K562 (cell line): ENCODE results near the gene OCSTAMP. TPM values are rescaled to one million over a fixed set of nuclear protein-coding genes. Genes with fewer than 3 reads are reported as not detected.
A peak's percentile ranks its signal among the peaks of the same experiment; 100 is the strongest.

Source experiments
- ATAC-seq: fragments of 200-7000 bp; cut with Tn5 transposase; 3 replicates; pipeline ENCODE4 v1.9.1; 2020; ENCODE audit warnings: moderate library complexity
- BruUV-seq: library from RNA; stranded (reverse); fragments of 400-500 nt; replicated peaks from 2 replicates; lab custom pipeline; 2021; lab: Mats Ljungman, UMichigan
- CTCF ChIA-PET: fragments of 300-600 bp; formaldehyde crosslinking; extraction: SDS; loops from one replicate; lab custom pipeline; 2021; ENCODE audit warnings: low intra/inter-chr PET ratio; lab: Yijun Ruan, JAX
- POLR2A ChIA-PET: fragments of 300-600, 350-650 bp; sonication (Branson Sonifier 250); formaldehyde crosslinking; extraction: SDS; loops from one replicate; lab custom pipeline; 2021; ENCODE audit warnings: antibody characterized with exemption, inconsistent platforms; lab: Yijun Ruan, JAX
- DNase-seq, 4 experiments: peaks; one replicate each; pipeline versions ENCODE4 v3.0.0 to v3.0.0-alpha.2; 2011 to 2018; ENCODE audit warnings: low spot score in 3 of 4, mixed read lengths in 3 of 4; ENCODE audit errors: extremely low read depth in 1 of 4
- FAIRE-seq: peaks from 2 replicates; lab custom pipeline; 2011; peaks lifted over from hg19 to GRCh38; lab: Jason Lieb, UNC
- H2AFZ ChIP-seq: 2 replicates; pipeline ENCODE4 v1.6.0; 2011; ENCODE audit warnings: low read depth, low read length, control low read depth, inconsistent platforms
- H3K27ac ChIP-seq: fragments of 200-600 bp; 3 replicates; pipeline ENCODE4 v1.8.0; 2011; ENCODE audit warnings: low read depth, mild to moderate bottlenecking, control low read depth, inconsistent platforms, low read length, moderate library complexity, mixed read lengths; ENCODE audit errors: extremely low read depth
- H3K27me3 ChIP-seq, 2 experiments: fragments of 300-600 bp in 1 of 2; 2 replicates in 1 of 2; 3 replicates in 1 of 2; pipeline versions ENCODE4 v1.6.0 to v1.8.0; 2011; ENCODE audit warnings: inconsistent platforms in 2 of 2, low read length in 2 of 2, mild to moderate bottlenecking in 1 of 2, mixed read lengths in 1 of 2, moderate library complexity in 1 of 2; ENCODE audit not compliant: control insufficient read depth in 2 of 2, insufficient read depth in 2 of 2
- H3K36me3 ChIP-seq: fragments of 300-600 bp; 3 replicates; pipeline ENCODE4 v1.8.0; 2011; ENCODE audit warnings: mild to moderate bottlenecking, low read length, inconsistent platforms; ENCODE audit not compliant: control insufficient read depth, insufficient read depth
- H3K4me1 ChIP-seq, 2 experiments: fragments of 200-600 bp in 1 of 2; replicated peaks in 1 of 2; 2 replicates in 1 of 2; 3 replicates in 1 of 2; pipeline versions ENCODE4 v1.5.1 to v1.8.0; 2011; ENCODE audit warnings: inconsistent platforms in 2 of 2, low read length in 2 of 2, mild to moderate bottlenecking in 1 of 2, mixed read lengths in 1 of 2, moderate library complexity in 1 of 2; ENCODE audit not compliant: control insufficient read depth in 2 of 2, insufficient read depth in 2 of 2
- H3K4me2 ChIP-seq: 2 replicates; pipeline ENCODE4 v1.6.1; 2011; ENCODE audit warnings: low read length, control low read depth, inconsistent platforms, mixed read lengths; ENCODE audit not compliant: insufficient read depth
- H3K4me3 ChIP-seq: fragments of 200-600 bp; sonication (generic), shearing (Covaris generic); 2 replicates; pipeline ENCODE4 v1.5.1; 2016; ENCODE audit warnings: control low read depth, inconsistent platforms
- H3K79me2 ChIP-seq: fragments of 200-600 bp; 3 replicates; pipeline ENCODE4 v1.8.0; 2011; ENCODE audit warnings: low read length, inconsistent platforms; ENCODE audit not compliant: control insufficient read depth, insufficient read depth
- H3K9ac ChIP-seq, 2 experiments: 2 replicates each; pipeline versions ENCODE4 v1.6.0 to v1.6.1; 2011; ENCODE audit warnings: low read depth in 2 of 2, low read length in 2 of 2, control low read depth in 1 of 2, inconsistent platforms in 1 of 2, mild to moderate bottlenecking in 1 of 2, mixed read lengths in 1 of 2; ENCODE audit not compliant: insufficient read depth in 1 of 2
- H3K9me1 ChIP-seq: one replicate; pipeline ENCODE4 v1.6.0; 2011; ENCODE audit warnings: inconsistent platforms, mild to moderate bottlenecking, low read length, moderate library complexity; ENCODE audit not compliant: control insufficient read depth, insufficient read depth
- H3K9me3 ChIP-seq: replicated peaks from 2 replicates; pipeline ENCODE4 v1.5.1; 2011; ENCODE audit warnings: low read depth, low read length, inconsistent platforms; ENCODE audit not compliant: control insufficient read depth, insufficient read depth
- H4K20me1 ChIP-seq: replicated peaks from 2 replicates; pipeline ENCODE4 v1.6.1; 2011; ENCODE audit warnings: low read length, inconsistent platforms, mixed read lengths; ENCODE audit not compliant: control insufficient read depth, insufficient read depth
- NFXL1 ChIP-seq: fragments of 450-650 bp; formaldehyde crosslinking; IDR thresholded peaks from 2 replicates; pipeline ENCODE4 v1.4.0; 2021; ENCODE audit warnings: mild to moderate bottlenecking
- SLC30A9 ChIP-seq: fragments of 250-450 bp; sonication (Bioruptor Pico); IDR thresholded peaks from 2 replicates; pipeline ENCODE4 v1.8.0; 2022; ENCODE audit warnings: mild to moderate bottlenecking, moderate library complexity
- ZC3H11A ChIP-seq: IDR thresholded peaks from 2 replicates; pipeline ENCODE4 v1.6.1; 2012; ENCODE audit warnings: low read depth, low read length, improper control_type of control experiment
- ZNF184 ChIP-seq: sonication (generic); formaldehyde crosslinking; IDR thresholded peaks from 2 replicates; pipeline ENCODE4 v1.5.0; 2020; ENCODE audit warnings: missing genetic modification reagents
- ZNF57 ChIP-seq: fragments of 450-650 bp; formaldehyde crosslinking; IDR thresholded peaks from 2 replicates; pipeline ENCODE4 v1.4.0; 2020; ENCODE audit warnings: mild to moderate bottlenecking, moderate library complexity
- ZNF644 ChIP-seq: fragments of 200-800 bp; sonication (Bioruptor generic); IDR thresholded peaks from 2 replicates; pipeline ENCODE4 v1.6.1; 2016; ENCODE audit warnings: low read depth, missing genetic modification characterization, missing compliant biosample characterization
- WGBS: fragments of 100-300 bp; shearing (Covaris generic); methylation state at CpG from one replicate; pipeline ENCODE4 v1.1.6; 2016; ENCODE audit warnings: low coverage, mixed read lengths; ENCODE audit not compliant: insufficient coverage; ENCODE audit errors: missing lambda C conversion rate; 5-methylcytosine and 5-hydroxymethylcytosine counted together
- in situ Hi-C: fragments of 300-500 bp; cut with MboI; formaldehyde crosslinking; loops from 4 replicates; pipeline ENCODE4 v1.15.0; 2018; ENCODE audit warnings: inconsistent platforms, mixed read lengths
- intact Hi-C: fragments of 100-400 bp; cut with micrococcal nuclease; formaldehyde crosslinking; loops from 2 replicates; pipeline ENCODE4 v1.14.2; 2022
- polyA plus RNA-seq, 8 experiments: library from polyadenylated mRNA; depleted of rRNA in 4 of 8; stranded (reverse) in 5 of 8; unstranded in 3 of 8; fragments of >200 nt; fragmentation: Nextera tagmentation in 2 of 8; fragmentation: Illumina TruSeq in 1 of 8; extraction: Ambion mirVana in 2 of 8; extraction: Trizol in 1 of 8; gene quantifications; 2 replicates each; pipeline versions ENCODE4 v1.2.1 to v1.2.3, GENCODE V29; 2011 to 2014; ENCODE audit warnings: inconsistent platforms in 1 of 8, missing spikeins in 1 of 8
- total RNA-seq, 7 experiments: library from RNA; depleted of rRNA in 6 of 7; stranded (reverse); fragments of >200 nt in 6 of 7; fragmentation: Illumina TruSeq in 2 of 7; extraction: Trizol in 2 of 7; gene quantifications; 2 replicates each; pipeline versions ENCODE4 v1.2.1 to v1.2.3, GENCODE V29; 2011 to 2021; ENCODE audit warnings: low replicate concordance in 1 of 7
- TF ChIP-seq, protein P1 (sequence below), 2 experiments: fragments of 450-650 bp; formaldehyde crosslinking in 1 of 2; IDR thresholded peaks; 2 replicates each; pipeline versions ENCODE4 v1.4.0 to v1.6.1; 2014 to 2020; ENCODE audit warnings: mild to moderate bottlenecking in 2 of 2, borderline replicate concordance in 1 of 2, low read depth in 1 of 2
- TF ChIP-seq, protein P2 (sequence below): fragments of 150-350 bp; conservative IDR thresholded peaks from 2 replicates; pipeline ENCODE4 v1.6.1; 2014; ENCODE audit warnings: low read length
- TF ChIP-seq, protein P3 (sequence below): fragments of 450-650 bp; IDR thresholded peaks from 2 replicates; pipeline ENCODE4 v1.6.1; 2014; ENCODE audit warnings: low read depth, mild to moderate bottlenecking, moderate library complexity, borderline replicate concordance

OCSTAMP gene
- total and polyA plus RNA-seq, 9 of the 15 experiments (the other 6 are each of a cell fraction or from before 2014, with no cell fraction given) = not detected

DNA sequence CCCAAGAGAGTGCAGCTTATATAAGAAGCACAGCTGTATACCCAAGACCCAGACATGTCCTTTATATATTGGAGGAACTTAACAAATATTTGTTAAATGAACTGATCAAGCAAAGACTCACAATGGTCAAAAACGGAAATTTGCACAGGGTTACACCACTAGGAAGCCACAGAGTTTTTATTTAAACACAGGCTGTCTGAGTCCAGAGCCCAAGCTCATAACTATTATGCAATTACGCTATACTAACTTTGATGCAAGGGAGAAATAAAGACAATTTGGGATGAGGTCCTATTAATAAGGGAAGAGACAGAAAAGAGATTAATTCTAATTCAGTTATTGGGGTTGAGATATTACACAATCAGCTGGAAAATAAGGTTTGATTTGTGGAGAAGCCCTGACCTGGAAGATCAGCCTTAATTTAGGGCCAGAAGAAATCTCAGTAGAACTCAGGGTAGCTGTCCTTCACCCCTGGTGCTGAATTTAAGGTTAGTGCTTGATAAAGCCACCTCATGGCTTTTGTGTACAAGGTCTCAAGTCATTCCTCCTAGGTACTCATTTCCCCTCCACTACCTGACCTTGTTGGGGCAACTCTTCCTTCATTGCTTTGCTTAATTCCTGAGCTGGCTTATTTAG is 26.6 kb downstream of the OCSTAMP start:
- Histone ChIP-seq H4K20me1 (no peaks in the 10 kb centered on the region), H2AFZ (no peak overlapping the region), H3K9ac (no peak overlapping the region), H3K4me2 (no peak overlapping the region), H3K4me1 (no peaks in the 10 kb centered on the region), H3K9me3 (no peaks in the 10 kb centered on the region), H3K27me3 (no peaks in the 10 kb centered on the region; a peak in 1 of 5 replicates), H3K4me3 (no peak overlapping the region), H3K27ac (no peak overlapping the region), H3K36me3 (no peaks in the 10 kb centered on the region), H3K79me2 (no peaks in the 10 kb centered on the region), H3K9me1 (no peaks in the 10 kb centered on the region)
- DNase-seq (peak in 1 of 4 experiments; percentile 20), ATAC-seq (no peak), FAIRE-seq (peak; percentile 26)
- intact Hi-C loops = loop anchor here (5.0 kb wide), 1 partner anchor 178 kb away; no protein-coding TSS in a partner anchor
- in situ Hi-C loops = no loop called here
- POLR2A ChIA-PET = interaction anchor here (0.7 to 1.0 kb wide), 2 partner anchors 86 to 153 kb away, joined by 3 to 4 read pairs; no protein-coding TSS in a partner anchor
- 21% methylated on average over 2 of the region's 2 CpGs for WGBS
- CTCF ChIA-PET = no interaction called here
- no TSS peak for BruUV-seq
- TF ChIP-seq, protein P1, sequence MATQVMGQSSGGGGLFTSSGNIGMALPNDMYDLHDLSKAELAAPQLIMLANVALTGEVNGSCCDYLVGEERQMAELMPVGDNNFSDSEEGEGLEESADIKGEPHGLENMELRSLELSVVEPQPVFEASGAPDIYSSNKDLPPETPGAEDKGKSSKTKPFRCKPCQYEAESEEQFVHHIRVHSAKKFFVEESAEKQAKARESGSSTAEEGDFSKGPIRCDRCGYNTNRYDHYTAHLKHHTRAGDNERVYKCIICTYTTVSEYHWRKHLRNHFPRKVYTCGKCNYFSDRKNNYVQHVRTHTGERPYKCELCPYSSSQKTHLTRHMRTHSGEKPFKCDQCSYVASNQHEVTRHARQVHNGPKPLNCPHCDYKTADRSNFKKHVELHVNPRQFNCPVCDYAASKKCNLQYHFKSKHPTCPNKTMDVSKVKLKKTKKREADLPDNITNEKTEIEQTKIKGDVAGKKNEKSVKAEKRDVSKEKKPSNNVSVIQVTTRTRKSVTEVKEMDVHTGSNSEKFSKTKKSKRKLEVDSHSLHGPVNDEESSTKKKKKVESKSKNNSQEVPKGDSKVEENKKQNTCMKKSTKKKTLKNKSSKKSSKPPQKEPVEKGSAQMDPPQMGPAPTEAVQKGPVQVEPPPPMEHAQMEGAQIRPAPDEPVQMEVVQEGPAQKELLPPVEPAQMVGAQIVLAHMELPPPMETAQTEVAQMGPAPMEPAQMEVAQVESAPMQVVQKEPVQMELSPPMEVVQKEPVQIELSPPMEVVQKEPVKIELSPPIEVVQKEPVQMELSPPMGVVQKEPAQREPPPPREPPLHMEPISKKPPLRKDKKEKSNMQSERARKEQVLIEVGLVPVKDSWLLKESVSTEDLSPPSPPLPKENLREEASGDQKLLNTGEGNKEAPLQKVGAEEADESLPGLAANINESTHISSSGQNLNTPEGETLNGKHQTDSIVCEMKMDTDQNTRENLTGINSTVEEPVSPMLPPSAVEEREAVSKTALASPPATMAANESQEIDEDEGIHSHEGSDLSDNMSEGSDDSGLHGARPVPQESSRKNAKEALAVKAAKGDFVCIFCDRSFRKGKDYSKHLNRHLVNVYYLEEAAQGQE (IDR thresholded peaks at IDR 0.05; ENCODE audit: borderline replicate concordance) = peak; percentile 98
- TF ChIP-seq, protein P1 (CRISPR knock-in tag; IDR thresholded peaks at IDR 0.05; ENCODE audit: low read depth) = peak; percentile 87
- TF ChIP-seq ZNF184 = no peak
- TF ChIP-seq ZNF644 = no peak
- no peak for TF ChIP-seq ZC3H11A
- TF ChIP-seq, protein P2, sequence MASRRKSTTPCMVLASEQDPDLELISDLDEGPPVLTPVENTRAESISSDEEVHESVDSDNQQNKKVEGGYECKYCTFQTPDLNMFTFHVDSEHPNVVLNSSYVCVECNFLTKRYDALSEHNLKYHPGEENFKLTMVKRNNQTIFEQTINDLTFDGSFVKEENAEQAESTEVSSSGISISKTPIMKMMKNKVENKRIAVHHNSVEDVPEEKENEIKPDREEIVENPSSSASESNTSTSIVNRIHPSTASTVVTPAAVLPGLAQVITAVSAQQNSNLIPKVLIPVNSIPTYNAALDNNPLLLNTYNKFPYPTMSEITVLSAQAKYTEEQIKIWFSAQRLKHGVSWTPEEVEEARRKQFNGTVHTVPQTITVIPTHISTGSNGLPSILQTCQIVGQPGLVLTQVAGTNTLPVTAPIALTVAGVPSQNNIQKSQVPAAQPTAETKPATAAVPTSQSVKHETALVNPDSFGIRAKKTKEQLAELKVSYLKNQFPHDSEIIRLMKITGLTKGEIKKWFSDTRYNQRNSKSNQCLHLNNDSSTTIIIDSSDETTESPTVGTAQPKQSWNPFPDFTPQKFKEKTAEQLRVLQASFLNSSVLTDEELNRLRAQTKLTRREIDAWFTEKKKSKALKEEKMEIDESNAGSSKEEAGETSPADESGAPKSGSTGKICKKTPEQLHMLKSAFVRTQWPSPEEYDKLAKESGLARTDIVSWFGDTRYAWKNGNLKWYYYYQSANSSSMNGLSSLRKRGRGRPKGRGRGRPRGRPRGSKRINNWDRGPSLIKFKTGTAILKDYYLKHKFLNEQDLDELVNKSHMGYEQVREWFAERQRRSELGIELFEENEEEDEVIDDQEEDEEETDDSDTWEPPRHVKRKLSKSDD = no peak
- TF ChIP-seq NFXL1 (CRISPR knock-in tag) = no peak
- TF ChIP-seq, protein P3, sequence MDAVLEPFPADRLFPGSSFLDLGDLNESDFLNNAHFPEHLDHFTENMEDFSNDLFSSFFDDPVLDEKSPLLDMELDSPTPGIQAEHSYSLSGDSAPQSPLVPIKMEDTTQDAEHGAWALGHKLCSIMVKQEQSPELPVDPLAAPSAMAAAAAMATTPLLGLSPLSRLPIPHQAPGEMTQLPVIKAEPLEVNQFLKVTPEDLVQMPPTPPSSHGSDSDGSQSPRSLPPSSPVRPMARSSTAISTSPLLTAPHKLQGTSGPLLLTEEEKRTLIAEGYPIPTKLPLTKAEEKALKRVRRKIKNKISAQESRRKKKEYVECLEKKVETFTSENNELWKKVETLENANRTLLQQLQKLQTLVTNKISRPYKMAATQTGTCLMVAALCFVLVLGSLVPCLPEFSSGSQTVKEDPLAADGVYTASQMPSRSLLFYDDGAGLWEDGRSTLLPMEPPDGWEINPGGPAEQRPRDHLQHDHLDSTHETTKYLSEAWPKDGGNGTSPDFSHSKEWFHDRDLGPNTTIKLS = no peak
- no peak for TF ChIP-seq SLC30A9
- no peak for TF ChIP-seq ZNF57 (CRISPR knock-in tag)
